K562 (cell line): Measurements from ENCODE around the gene OPCML.

Source experiments
- MYNN ChIP-seq, 2 experiments: sonication (generic); formaldehyde crosslinking in 1 of 2; IDR thresholded peaks; 2 replicates each; pipeline versions ENCODE4 v1.5.0 to v1.6.1; 2016 to 2020; ENCODE audit warnings: antibody characterized with exemption in 1 of 2, missing genetic modification reagents in 1 of 2
- ZBED1 ChIP-seq: IDR thresholded peaks from 2 replicates; pipeline ENCODE4 v1.6.1; 2014
- ZNF778 ChIP-seq: fragments of 450-650 bp; formaldehyde crosslinking; IDR thresholded peaks from 2 replicates; pipeline ENCODE4 v1.4.0; 2020; ENCODE audit warnings: mild to moderate bottlenecking, moderate library complexity
- TF ChIP-seq, protein P1 (sequence below), 2 experiments: fragments of 450-650 bp; IDR thresholded peaks; 2 replicates each; pipeline ENCODE4 v1.6.1; 2016; ENCODE audit warnings: mild to moderate bottlenecking in 2 of 2, borderline replicate concordance in 1 of 2, low read depth in 1 of 2, moderate library complexity in 1 of 2
- TF ChIP-seq, protein P2 (sequence below), 3 experiments: IDR thresholded peaks in 2 of 3; conservative IDR thresholded peaks in 1 of 3; 2 replicates each; pipeline ENCODE4 v1.5.1; 2011 to 2012; ENCODE audit warnings: low read length in 3 of 3, mild to moderate bottlenecking in 3 of 3, control low read depth in 2 of 3, improper control_type of control experiment in 1 of 3, inconsistent platforms in 1 of 3, low read depth in 1 of 3, mixed read lengths in 1 of 3, moderate library complexity in 1 of 3; ENCODE audit not compliant: insufficient read depth in 2 of 3
- TF ChIP-seq, protein P3 (sequence below): sonication (generic); formaldehyde crosslinking; IDR thresholded peaks from 2 replicates; pipeline ENCODE4 v1.5.0; 2020; ENCODE audit warnings: missing genetic modification reagents
- TF ChIP-seq, protein P4 (sequence below), 2 experiments: IDR thresholded peaks; 2 replicates each; pipeline ENCODE4 v1.6.1; 2012; ENCODE audit warnings: improper control_type of control experiment in 2 of 2, low read depth in 2 of 2, low read length in 2 of 2, borderline replicate concordance in 1 of 2
- TF ChIP-seq, protein P5 (sequence below), 2 experiments: IDR thresholded peaks; 2 replicates each; pipeline ENCODE4 v1.6.1; 2011; ENCODE audit warnings: borderline replicate concordance in 1 of 2, control low read depth in 1 of 2, low read depth in 1 of 2, low read length in 1 of 2, mild to moderate bottlenecking in 1 of 2, mixed read lengths in 1 of 2, moderate library complexity in 1 of 2; ENCODE audit not compliant: insufficient read depth in 1 of 2, insufficient read length in 1 of 2, poor library complexity in 1 of 2, severe bottlenecking in 1 of 2; ENCODE audit errors: extremely low read depth in 1 of 2

DNA sequence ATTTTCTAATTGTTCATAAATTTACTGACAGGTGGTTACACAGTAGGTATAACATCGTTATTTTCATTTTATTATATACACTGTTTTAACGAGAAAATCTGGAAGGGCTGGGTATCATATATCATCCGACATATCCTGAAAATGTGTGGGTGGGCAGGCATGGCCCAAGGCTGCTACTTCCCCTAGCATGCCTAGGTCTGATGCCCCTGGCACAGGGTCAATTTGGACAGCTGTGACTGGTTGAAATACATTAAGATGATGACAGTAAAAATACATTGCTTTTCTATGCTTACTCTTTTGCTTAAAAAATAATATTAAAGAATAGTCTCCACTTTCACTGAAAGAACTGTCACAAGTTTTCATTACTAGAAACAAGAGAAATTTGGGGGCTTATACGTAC, 908.8 kb downstream of the OPCML start:
- TF ChIP-seq, protein P1, sequence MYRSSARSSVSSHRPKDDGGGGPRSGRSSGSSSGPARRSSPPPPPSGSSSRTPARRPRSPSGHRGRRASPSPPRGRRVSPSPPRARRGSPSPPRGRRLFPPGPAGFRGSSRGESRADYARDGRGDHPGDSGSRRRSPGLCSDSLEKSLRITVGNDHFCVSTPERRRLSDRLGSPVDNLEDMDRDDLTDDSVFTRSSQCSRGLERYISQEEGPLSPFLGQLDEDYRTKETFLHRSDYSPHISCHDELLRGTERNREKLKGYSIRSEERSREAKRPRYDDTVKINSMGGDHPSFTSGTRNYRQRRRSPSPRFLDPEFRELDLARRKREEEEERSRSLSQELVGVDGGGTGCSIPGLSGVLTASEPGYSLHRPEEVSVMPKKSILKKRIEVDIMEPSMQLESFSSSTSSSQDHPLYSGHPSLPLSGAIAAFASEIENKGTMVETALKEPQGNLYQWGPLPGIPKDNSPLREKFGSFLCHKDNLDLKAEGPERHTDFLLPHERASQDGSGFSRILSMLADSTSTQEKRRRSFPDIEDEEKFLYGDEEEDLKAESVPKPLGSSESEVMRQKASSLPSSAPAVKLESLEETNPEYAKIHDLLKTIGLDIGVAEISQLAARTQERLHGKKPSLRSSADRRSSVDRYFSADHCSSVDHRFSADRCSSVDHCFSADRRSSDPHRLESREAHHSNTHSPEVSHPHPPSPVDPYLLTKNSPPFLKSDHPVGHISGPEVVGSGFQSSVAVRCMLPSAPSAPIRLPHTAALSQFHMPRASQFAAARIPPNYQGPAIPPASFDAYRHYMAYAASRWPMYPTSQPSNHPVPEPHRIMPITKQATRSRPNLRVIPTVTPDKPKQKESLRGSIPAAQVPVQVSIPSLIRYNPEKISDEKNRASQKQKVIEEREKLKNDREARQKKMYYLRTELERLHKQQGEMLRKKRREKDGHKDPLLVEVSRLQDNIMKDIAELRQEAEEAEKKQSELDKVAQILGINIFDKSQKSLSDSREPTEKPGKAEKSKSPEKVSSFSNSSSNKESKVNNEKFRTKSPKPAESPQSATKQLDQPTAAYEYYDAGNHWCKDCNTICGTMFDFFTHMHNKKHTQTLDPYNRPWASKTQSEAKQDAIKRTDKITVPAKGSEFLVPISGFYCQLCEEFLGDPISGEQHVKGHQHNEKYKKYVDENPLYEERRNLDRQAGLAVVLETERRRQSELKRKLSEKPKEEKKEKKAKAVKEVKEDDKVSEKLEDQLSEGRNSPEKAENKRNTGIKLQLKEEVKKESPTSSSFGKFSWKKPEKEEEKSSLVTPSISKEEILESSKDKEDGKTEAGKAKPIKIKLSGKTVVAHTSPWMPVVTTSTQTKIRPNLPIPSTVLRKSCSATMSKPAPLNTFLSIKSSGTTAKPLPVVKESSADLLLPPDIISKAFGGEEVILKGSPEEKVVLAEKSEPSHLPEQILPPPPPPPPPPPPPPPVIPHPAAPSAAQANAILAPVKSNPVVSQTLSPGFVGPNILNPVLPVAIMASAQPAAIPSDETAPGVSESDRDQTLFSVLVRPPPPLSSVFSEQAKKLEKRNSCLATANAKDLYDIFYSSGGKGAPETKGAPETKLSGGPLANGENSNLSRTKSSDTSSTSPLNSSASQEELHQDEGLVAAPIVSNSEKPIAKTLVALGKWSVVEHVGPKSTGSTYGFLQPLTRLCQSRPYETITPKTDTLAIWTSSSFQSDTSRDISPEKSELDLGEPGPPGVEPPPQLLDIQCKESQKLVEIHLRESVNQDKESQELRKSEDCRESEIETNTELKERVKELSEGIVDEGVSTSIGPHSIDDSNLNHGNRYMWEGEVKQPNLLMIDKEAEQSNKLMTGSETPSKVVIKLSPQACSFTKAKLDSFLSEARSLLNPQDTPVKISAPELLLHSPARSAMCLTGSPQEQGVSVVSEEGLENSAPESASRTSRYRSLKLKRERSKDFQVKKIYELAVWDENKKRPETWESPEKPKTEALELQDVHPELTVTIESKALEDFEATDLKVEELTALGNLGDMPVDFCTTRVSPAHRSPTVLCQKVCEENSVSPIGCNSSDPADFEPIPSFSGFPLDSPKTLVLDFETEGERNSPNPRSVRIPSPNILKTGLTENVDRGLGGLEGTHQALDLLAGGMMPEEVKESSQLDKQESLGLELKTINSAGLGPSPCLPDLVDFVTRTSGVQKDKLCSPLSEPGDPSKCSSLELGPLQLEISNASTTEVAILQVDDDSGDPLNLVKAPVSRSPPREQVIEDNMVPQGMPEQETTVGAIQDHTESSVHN (IDR thresholded peaks at IDR 0.05; ENCODE audit: borderline replicate concordance in 1 of 2, low read depth in 1 of 2) = no peak
- TF ChIP-seq, protein P2, sequence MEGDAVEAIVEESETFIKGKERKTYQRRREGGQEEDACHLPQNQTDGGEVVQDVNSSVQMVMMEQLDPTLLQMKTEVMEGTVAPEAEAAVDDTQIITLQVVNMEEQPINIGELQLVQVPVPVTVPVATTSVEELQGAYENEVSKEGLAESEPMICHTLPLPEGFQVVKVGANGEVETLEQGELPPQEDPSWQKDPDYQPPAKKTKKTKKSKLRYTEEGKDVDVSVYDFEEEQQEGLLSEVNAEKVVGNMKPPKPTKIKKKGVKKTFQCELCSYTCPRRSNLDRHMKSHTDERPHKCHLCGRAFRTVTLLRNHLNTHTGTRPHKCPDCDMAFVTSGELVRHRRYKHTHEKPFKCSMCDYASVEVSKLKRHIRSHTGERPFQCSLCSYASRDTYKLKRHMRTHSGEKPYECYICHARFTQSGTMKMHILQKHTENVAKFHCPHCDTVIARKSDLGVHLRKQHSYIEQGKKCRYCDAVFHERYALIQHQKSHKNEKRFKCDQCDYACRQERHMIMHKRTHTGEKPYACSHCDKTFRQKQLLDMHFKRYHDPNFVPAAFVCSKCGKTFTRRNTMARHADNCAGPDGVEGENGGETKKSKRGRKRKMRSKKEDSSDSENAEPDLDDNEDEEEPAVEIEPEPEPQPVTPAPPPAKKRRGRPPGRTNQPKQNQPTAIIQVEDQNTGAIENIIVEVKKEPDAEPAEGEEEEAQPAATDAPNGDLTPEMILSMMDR (IDR thresholded peaks at IDR 0.05 in 2 of 3, conservative IDR thresholded peaks at IDR 0.05 in 1 of 3; ENCODE audit: insufficient read depth in 2 of 3, low read depth in 1 of 3, low read length in 3 of 3) = no peak
- TF ChIP-seq, protein P3, sequence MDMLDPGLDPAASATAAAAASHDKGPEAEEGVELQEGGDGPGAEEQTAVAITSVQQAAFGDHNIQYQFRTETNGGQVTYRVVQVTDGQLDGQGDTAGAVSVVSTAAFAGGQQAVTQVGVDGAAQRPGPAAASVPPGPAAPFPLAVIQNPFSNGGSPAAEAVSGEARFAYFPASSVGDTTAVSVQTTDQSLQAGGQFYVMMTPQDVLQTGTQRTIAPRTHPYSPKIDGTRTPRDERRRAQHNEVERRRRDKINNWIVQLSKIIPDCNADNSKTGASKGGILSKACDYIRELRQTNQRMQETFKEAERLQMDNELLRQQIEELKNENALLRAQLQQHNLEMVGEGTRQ (CRISPR knock-in tag) = no peak
- TF ChIP-seq ZNF778 (CRISPR knock-in tag) = no peak
- TF ChIP-seq, protein P4, sequence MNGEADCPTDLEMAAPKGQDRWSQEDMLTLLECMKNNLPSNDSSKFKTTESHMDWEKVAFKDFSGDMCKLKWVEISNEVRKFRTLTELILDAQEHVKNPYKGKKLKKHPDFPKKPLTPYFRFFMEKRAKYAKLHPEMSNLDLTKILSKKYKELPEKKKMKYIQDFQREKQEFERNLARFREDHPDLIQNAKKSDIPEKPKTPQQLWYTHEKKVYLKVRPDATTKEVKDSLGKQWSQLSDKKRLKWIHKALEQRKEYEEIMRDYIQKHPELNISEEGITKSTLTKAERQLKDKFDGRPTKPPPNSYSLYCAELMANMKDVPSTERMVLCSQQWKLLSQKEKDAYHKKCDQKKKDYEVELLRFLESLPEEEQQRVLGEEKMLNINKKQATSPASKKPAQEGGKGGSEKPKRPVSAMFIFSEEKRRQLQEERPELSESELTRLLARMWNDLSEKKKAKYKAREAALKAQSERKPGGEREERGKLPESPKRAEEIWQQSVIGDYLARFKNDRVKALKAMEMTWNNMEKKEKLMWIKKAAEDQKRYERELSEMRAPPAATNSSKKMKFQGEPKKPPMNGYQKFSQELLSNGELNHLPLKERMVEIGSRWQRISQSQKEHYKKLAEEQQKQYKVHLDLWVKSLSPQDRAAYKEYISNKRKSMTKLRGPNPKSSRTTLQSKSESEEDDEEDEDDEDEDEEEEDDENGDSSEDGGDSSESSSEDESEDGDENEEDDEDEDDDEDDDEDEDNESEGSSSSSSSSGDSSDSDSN (IDR thresholded peaks at IDR 0.05; ENCODE audit: borderline replicate concordance in 1 of 2, low read depth in 2 of 2, low read length in 2 of 2) = no peak
- TF ChIP-seq MYNN (IDR thresholded peaks at IDR 0.05) = no peak
- TF ChIP-seq MYNN (CRISPR knock-in tag; IDR thresholded peaks at IDR 0.05) = no peak
- TF ChIP-seq ZBED1 = no peak
- TF ChIP-seq, protein P5, sequence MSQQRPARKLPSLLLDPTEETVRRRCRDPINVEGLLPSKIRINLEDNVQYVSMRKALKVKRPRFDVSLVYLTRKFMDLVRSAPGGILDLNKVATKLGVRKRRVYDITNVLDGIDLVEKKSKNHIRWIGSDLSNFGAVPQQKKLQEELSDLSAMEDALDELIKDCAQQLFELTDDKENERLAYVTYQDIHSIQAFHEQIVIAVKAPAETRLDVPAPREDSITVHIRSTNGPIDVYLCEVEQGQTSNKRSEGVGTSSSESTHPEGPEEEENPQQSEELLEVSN (IDR thresholded peaks at IDR 0.05; ENCODE audit: borderline replicate concordance in 1 of 2, extremely low read depth in 1 of 2, insufficient read depth in 1 of 2, insufficient read length in 1 of 2, low read depth in 1 of 2, low read length in 1 of 2, poor library complexity in 1 of 2, severe bottlenecking in 1 of 2) = no peak
